ENCODE data around the gene CEP112. TPM values are rescaled to one million over a fixed set of nuclear protein-coding genes. Genes with fewer than 3 reads are reported as not detected.

The CEP112 gene
- total and polyA plus RNA-seq, 2 of the 8 experiments (the other 6 are each of a cell fraction or from before 2014, with no cell fraction given): 0.62 to 3.1 TPM

GRCh38 chr17:66037221-66037620 lies 154.7 kb downstream of the CEP112 start:
- no peak overlapping the region for H3K4me3 ChIP-seq (ENCODE audit: extremely low read depth in 1 of 4, insufficient read depth in 2 of 4, low read depth in 3 of 4, low read length in 4 of 4)
- no peak overlapping the region for H3K4ac ChIP-seq (replicated peaks; ENCODE audit: insufficient read length, low read depth, low read length)
- no peaks in the 10 kb centered on the region for H3K4me1 ChIP-seq (replicated peaks in 1 of 4; ENCODE audit: control insufficient read depth in 3 of 4, insufficient read depth in 4 of 4, low read length in 3 of 4)
- ChIA-PET CTCF (ENCODE audit: partially characterized antibody) (no interaction called here), POLR2A (ENCODE audit: partially characterized antibody) (no interaction called here)
- H2BK15ac ChIP-seq (ENCODE audit: low read length): no peak overlapping the region
- no peaks in the 10 kb centered on the region for H4K20me1 ChIP-seq (replicated peaks in 1 of 2; ENCODE audit: control insufficient read depth in 1 of 2, insufficient read depth in 2 of 2, low read length in 2 of 2)
- H3K23ac ChIP-seq (ENCODE audit: insufficient read length): no peak overlapping the region
- H3K56ac ChIP-seq (replicated peaks; ENCODE audit: insufficient read length, low read depth, low read length): no peak overlapping the region
- H2AK5ac ChIP-seq (ENCODE audit: low read depth, low read length): no peak overlapping the region
- H3K23me2 ChIP-seq (ENCODE audit: low read depth, low read length): no peaks in the 10 kb centered on the region
- FAIRE-seq (no peak), DNase-seq (ENCODE audit: low read depth in 1 of 2, low spot score in 2 of 2) (no peak)
- no peak overlapping the region for H3K14ac ChIP-seq (ENCODE audit: insufficient read length)
- no peak overlapping the region for H2BK5ac ChIP-seq (ENCODE audit: low read depth, low read length)
- no peak overlapping the region for H2AFZ ChIP-seq (ENCODE audit: low read length)
- H3K4me2 ChIP-seq (ENCODE audit: insufficient read depth in 1 of 2, low read depth in 2 of 2, low read length in 2 of 2): no peak overlapping the region
- no peaks in the 10 kb centered on the region for H3K79me2 ChIP-seq (ENCODE audit: control insufficient read depth in 1 of 2, insufficient read depth in 2 of 2, low read length in 2 of 2)
- no peak overlapping the region for H2BK12ac ChIP-seq (ENCODE audit: low read depth, low read length)
- no peak overlapping the region for H2BK20ac ChIP-seq (ENCODE audit: low read length)
- H3K27ac ChIP-seq (ENCODE audit: low read depth, low read length): no peak overlapping the region
- no peak overlapping the region for H3K18ac ChIP-seq (ENCODE audit: extremely low read depth, low read length)
- no peak overlapping the region for H4K91ac ChIP-seq (replicated peaks; ENCODE audit: insufficient read length, low read length)
- no peak overlapping the region for H3K9ac ChIP-seq (replicated peaks in 1 of 4; ENCODE audit: extremely low read depth in 1 of 4, low read depth in 3 of 4, low read length in 3 of 4)
- no peaks in the 10 kb centered on the region for H3K36me3 ChIP-seq (ENCODE audit: control insufficient read depth in 2 of 4, insufficient read depth in 4 of 4, low read length in 3 of 4)
- H4K8ac ChIP-seq (ENCODE audit: extremely low read depth, insufficient read depth, low read length): no peak overlapping the region
- no peaks in the 10 kb centered on the region for H3K79me1 ChIP-seq (ENCODE audit: low read depth, low read length)
- H2BK120ac ChIP-seq (replicated peaks; ENCODE audit: low read depth, low read length): no peak overlapping the region
- H3K27me3 ChIP-seq (replicated peaks in 1 of 4; ENCODE audit: control insufficient read depth in 3 of 4, extremely low read depth in 1 of 4, insufficient read depth in 3 of 4, low read length in 3 of 4): no peaks in the 10 kb centered on the region
- no peaks in the 10 kb centered on the region for H3K9me3 ChIP-seq (ENCODE audit: insufficient read depth in 2 of 2, low read depth in 1 of 2, low read length in 1 of 2)
- 65% methylated on average over 3 of the region's 3 CpGs; no CpG with 5 or more reads in 1 of the 2 experiments for WGBS, 2 experiments (ENCODE audit: extremely low coverage in 1 of 2, insufficient coverage in 1 of 2, insufficient read length in 1 of 2, insufficient replicate concordance in 2 of 2, low coverage in 1 of 2, low lambda C conversion rate in 2 of 2, missing lambda C conversion rate in 1 of 2)
- no peak overlapping the region for H4K5ac ChIP-seq (ENCODE audit: insufficient read length, low read depth, low read length)
- TF ChIP-seq KDM1A (IDR thresholded peaks at IDR 0.05; ENCODE audit: borderline replicate concordance, low read length) (no peak), CBX5 (IDR thresholded peaks at IDR 0.05; ENCODE audit: low read depth, low read length) (no peak), ZNF274 (IDR thresholded peaks at IDR 0.05; ENCODE audit: borderline replicate concordance, extremely low read depth, low read length) (no peak), SP1 (IDR thresholded peaks at IDR 0.05; ENCODE audit: low read depth, low read length) (no peak), RNF2 (IDR thresholded peaks at IDR 0.05; ENCODE audit: borderline replicate concordance, low read depth, low read length, missing control alignments, poor library complexity, severe bottlenecking) (no peak), RAD21 (IDR thresholded peaks at IDR 0.05 in 1 of 2, conservative IDR thresholded peaks at IDR 0.05 in 1 of 2; ENCODE audit: low read depth in 2 of 2, low read length in 2 of 2) (no peak), KDM4A (IDR thresholded peaks at IDR 0.05; ENCODE audit: low read depth, low read length, severe bottlenecking) (no peak), SRF (IDR thresholded peaks at IDR 0.05; ENCODE audit: low read depth, low read length) (no peak), CTCF (IDR thresholded peaks at IDR 0.05; ENCODE audit: control extremely low read depth in 1 of 3, insufficient read depth in 1 of 3, low read depth in 1 of 3, low read length in 3 of 3) (no peak), POU5F1 (IDR thresholded peaks at IDR 0.05; ENCODE audit: low read depth, low read length) (no peak), PHF8 (conservative IDR thresholded peaks at IDR 0.05; ENCODE audit: low read depth, low read length) (no peak), SP4 (IDR thresholded peaks at IDR 0.05; ENCODE audit: low read length) (no peak)

Data from H1 (cell line).